Astrocyte (in vitro differentiated cells and primary cell): ENCODE measurements around the gene ARHGAP25.

Source experiments
- EZH2 ChIP-seq: IDR thresholded peaks from 2 replicates; pipeline ENCODE4 v1.6.1; 2012; ENCODE audit warnings: mild to moderate bottlenecking, low read length, inconsistent platforms; ENCODE audit not compliant: insufficient read depth
- TF ChIP-seq, protein P1 (sequence below): IDR thresholded peaks from 2 replicates; pipeline ENCODE4 v1.5.1; 2011; ENCODE audit warnings: low read depth, mild to moderate bottlenecking, inconsistent platforms, low read length, moderate library complexity; ENCODE audit not compliant: insufficient read depth

DNA sequence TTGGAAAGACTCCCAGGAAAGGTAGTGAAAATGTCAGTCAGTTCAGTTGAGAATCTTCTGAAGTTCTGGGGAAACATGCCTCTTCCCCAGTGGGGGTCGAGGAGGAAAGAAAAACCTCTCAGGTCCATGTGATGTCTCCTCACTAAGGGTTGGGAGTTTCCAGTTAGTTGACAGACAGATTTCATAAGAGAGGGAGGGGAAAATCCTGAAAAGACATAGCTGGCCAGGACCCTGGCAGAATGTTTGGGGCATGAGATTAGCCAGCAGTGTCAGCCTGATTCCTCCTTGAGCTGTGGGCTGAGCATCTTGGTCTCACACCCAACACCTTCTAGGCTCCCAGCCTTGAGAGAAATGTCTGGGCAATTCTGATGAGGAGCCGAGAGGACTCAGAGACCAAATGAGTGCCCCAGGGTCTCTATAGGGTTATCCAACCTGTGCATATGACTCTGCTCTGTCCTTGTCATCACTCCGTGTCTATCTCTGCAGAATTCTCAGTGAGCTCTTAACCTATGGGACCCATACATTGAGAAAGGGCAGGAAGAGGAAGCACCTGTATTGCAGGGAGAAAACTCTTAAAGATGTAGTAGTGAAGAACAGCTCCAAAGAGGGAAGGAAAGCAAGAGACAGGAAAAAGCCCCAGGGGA, 122.7 kb downstream of the ARHGAP25 start:
- TF ChIP-seq, protein P1, sequence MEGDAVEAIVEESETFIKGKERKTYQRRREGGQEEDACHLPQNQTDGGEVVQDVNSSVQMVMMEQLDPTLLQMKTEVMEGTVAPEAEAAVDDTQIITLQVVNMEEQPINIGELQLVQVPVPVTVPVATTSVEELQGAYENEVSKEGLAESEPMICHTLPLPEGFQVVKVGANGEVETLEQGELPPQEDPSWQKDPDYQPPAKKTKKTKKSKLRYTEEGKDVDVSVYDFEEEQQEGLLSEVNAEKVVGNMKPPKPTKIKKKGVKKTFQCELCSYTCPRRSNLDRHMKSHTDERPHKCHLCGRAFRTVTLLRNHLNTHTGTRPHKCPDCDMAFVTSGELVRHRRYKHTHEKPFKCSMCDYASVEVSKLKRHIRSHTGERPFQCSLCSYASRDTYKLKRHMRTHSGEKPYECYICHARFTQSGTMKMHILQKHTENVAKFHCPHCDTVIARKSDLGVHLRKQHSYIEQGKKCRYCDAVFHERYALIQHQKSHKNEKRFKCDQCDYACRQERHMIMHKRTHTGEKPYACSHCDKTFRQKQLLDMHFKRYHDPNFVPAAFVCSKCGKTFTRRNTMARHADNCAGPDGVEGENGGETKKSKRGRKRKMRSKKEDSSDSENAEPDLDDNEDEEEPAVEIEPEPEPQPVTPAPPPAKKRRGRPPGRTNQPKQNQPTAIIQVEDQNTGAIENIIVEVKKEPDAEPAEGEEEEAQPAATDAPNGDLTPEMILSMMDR: no peak
- TF ChIP-seq EZH2: no peak
